Measurements from ENCODE around the gene OSM.

OSM gene

GRCh38 chr22:30225220-30225927, 41.3 kb downstream of the OSM start:
- in situ Hi-C loops (cut with HindIII; ENCODE audit: low sequenced_read_pairs), result no loop called here
- H3K4me3 ChIP-seq (ENCODE audit: low read depth, low read length), result no peak overlapping the region
- DNase-seq (ENCODE audit: low read depth), result no peak
- no peak for TF ChIP-seq CTCF (IDR thresholded peaks at IDR 0.05; ENCODE audit: low read depth, low read length, missing control alignments)

GRCh38 chr22:30224161-30224857, 42.3 kb downstream of the OSM start:
- no peak overlapping the region for H3K4me3 ChIP-seq (ENCODE audit: low read depth, low read length)
- DNase-seq (ENCODE audit: low read depth), result no peak
- no peak for TF ChIP-seq CTCF (IDR thresholded peaks at IDR 0.05; ENCODE audit: low read depth, low read length, missing control alignments)
- in situ Hi-C loops (cut with HindIII; ENCODE audit: low sequenced_read_pairs), result no loop called here

- in situ Hi-C loops (cut with HindIII; ENCODE audit: low sequenced_read_pairs), result no loop called here
- no peak for DNase-seq (ENCODE audit: low read depth)
- no peak overlapping the region for H3K4me3 ChIP-seq (ENCODE audit: low read depth, low read length)
- no peak for TF ChIP-seq CTCF (IDR thresholded peaks at IDR 0.05; ENCODE audit: low read depth, low read length, missing control alignments)
These were observed 43.3 kb downstream of the OSM start for GRCh38 chr22:30223303-30223702.

DNA sequence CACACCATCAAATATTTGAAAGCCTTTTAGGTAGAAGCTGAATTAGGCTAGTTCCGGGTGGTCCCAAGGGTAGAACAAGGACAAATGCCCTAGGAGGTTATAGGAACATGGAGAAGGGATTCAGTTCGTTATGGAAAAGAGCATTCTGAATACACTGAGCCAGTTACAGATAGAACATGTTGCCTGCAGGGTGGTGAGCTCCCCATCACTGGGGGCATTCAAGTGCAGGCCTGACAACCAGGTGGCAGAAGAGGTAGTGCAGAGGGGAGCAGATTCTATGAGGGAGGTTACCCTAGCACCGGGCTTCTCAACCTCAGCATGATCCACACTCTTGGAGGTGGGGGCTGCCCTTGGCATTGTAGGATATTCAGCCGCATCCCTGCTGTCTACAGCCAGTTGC, 44.3 kb downstream of the OSM start:
- in situ Hi-C loops (cut with HindIII; ENCODE audit: low sequenced_read_pairs), result no loop called here
- no peak overlapping the region for H3K4me3 ChIP-seq (ENCODE audit: low read depth, low read length)
- no peak for DNase-seq (ENCODE audit: low read depth)
- TF ChIP-seq CTCF (IDR thresholded peaks at IDR 0.05; ENCODE audit: low read depth, low read length, missing control alignments), result no peak

- TF ChIP-seq CTCF (IDR thresholded peaks at IDR 0.05; ENCODE audit: low read depth, low read length, missing control alignments), result no peak
- no peak overlapping the region for H3K4me3 ChIP-seq (ENCODE audit: low read depth, low read length)
- no peak for DNase-seq (ENCODE audit: low read depth)
- in situ Hi-C loops (cut with HindIII; ENCODE audit: low sequenced_read_pairs), result no loop called here
These were observed 45.3 kb downstream of the OSM start for GRCh38 chr22:30221121-30221992.

- DNase-seq (ENCODE audit: low read depth), result no peak
- in situ Hi-C loops (cut with HindIII; ENCODE audit: low sequenced_read_pairs), result no loop called here
- H3K4me3 ChIP-seq (ENCODE audit: low read depth, low read length), result no peak overlapping the region
- TF ChIP-seq CTCF (IDR thresholded peaks at IDR 0.05; ENCODE audit: low read depth, low read length, missing control alignments), result no peak
These were observed 46.2 kb downstream of the OSM start for GRCh38 chr22:30220338-30221012.
